IMR-90 (cell line): ENCODE results near the gene OPCML. TPM values are rescaled to one million over a fixed set of nuclear protein-coding genes. Genes with fewer than 3 reads are reported as not detected.

ENCODE experiments used
- ATAC-seq: fragments of 200-7000 bp; cut with Tn5 transposase; 2 replicates; pipeline ENCODE4 v1.9.1; 2020; ENCODE audit warnings: low read depth, mild to moderate bottlenecking, moderate library complexity
- BruUV-seq: library from RNA; stranded (reverse); fragments of 400-500 nt; replicated peaks from 2 replicates; lab custom pipeline; 2021; lab: Mats Ljungman, UMichigan
- CTCF ChIA-PET: fragments of 300-600 bp; formaldehyde crosslinking; extraction: SDS; loops from one replicate; lab custom pipeline; 2021; ENCODE audit warnings: antibody characterized with exemption; lab: Yijun Ruan, JAX
- POLR2A ChIA-PET: fragments of 300-600 bp; sonication (Branson Sonifier 250); formaldehyde crosslinking; loops from one replicate; lab custom pipeline; 2022; ENCODE audit warnings: antibody characterized with exemption; ENCODE audit not compliant: unreplicated experiment; lab: Charles Lee
- DNase-seq: peaks from one replicate; pipeline ENCODE4 v3.0.0; 2013
- H2AFZ ChIP-seq: replicated peaks from 2 replicates; pipeline ENCODE3; 2013; ENCODE audit warnings: low read length, mild to moderate bottlenecking; ENCODE audit not compliant: poor library complexity
- H2AK5ac ChIP-seq: 2 replicates; pipeline ENCODE4 v1.6.1; 2013; ENCODE audit warnings: low read depth, low read length, inconsistent platforms
- H2AK9ac ChIP-seq: replicated peaks from 2 replicates; pipeline ENCODE3; 2013; ENCODE audit warnings: mild to moderate bottlenecking, low read depth, low read length, moderate library complexity; ENCODE audit not compliant: poor library complexity
- H2BK120ac ChIP-seq: 2 replicates; pipeline ENCODE4 v1.6.1; 2013; ENCODE audit warnings: low read depth, low read length, inconsistent platforms
- H2BK15ac ChIP-seq: 3 replicates; pipeline ENCODE4 v1.6.1; 2013; ENCODE audit warnings: low read depth, low read length, inconsistent platforms
- H2BK20ac ChIP-seq: 2 replicates; pipeline ENCODE4 v1.6.1; 2013; ENCODE audit warnings: low read depth, mild to moderate bottlenecking, inconsistent platforms, low read length, moderate library complexity
- H2BK5ac ChIP-seq: 2 replicates; pipeline ENCODE4 v1.6.1; 2013; ENCODE audit warnings: mild to moderate bottlenecking, low read depth, low read length, inconsistent platforms; ENCODE audit not compliant: poor library complexity, severe bottlenecking
- H3K14ac ChIP-seq: replicated peaks from 2 replicates; pipeline ENCODE4 v1.6.1; 2013; ENCODE audit warnings: low read depth, low read length, inconsistent platforms
- H3K18ac ChIP-seq: 2 replicates; pipeline ENCODE4 v1.6.1; 2013; ENCODE audit warnings: low read depth, low read length, control low read depth
- H3K23ac ChIP-seq: 2 replicates; pipeline ENCODE4 v1.6.1; 2013; ENCODE audit warnings: low read depth, low read length, inconsistent platforms
- H3K27ac ChIP-seq: 2 replicates; pipeline ENCODE4 v1.5.1; 2013; ENCODE audit warnings: mild to moderate bottlenecking, control low read depth, low read length; ENCODE audit not compliant: insufficient read depth
- H3K27me3 ChIP-seq: 2 replicates; pipeline ENCODE4 v1.6.1; 2013; ENCODE audit warnings: low read length; ENCODE audit not compliant: control insufficient read depth, insufficient read depth
- H3K36me3 ChIP-seq: 2 replicates; pipeline ENCODE4 v1.6.1; 2013; ENCODE audit warnings: low read length, mixed read lengths; ENCODE audit not compliant: control insufficient read depth, insufficient read depth
- H3K4ac ChIP-seq: 2 replicates; pipeline ENCODE4 v1.6.1; 2013; ENCODE audit warnings: low read depth, low read length, inconsistent platforms
- H3K4me1 ChIP-seq: 2 replicates; pipeline ENCODE4 v1.6.1; 2013; ENCODE audit warnings: low read length, mixed read lengths; ENCODE audit not compliant: control insufficient read depth, insufficient read depth
- H3K4me2 ChIP-seq: 2 replicates; pipeline ENCODE4 v1.6.1; 2013; ENCODE audit warnings: low read depth, mild to moderate bottlenecking, control low read depth, low read length, moderate library complexity
- H3K4me3 ChIP-seq: 2 replicates; pipeline ENCODE4 v1.5.1; 2013; ENCODE audit warnings: low read depth, mild to moderate bottlenecking, control low read depth, low read length, moderate library complexity; ENCODE audit not compliant: insufficient read depth
- H3K56ac ChIP-seq: 2 replicates; pipeline ENCODE4 v1.6.1; 2013; ENCODE audit warnings: low read length, inconsistent platforms; ENCODE audit not compliant: insufficient read depth; ENCODE audit errors: extremely low read depth
- H3K79me1 ChIP-seq, 2 experiments: 2 replicates each; pipeline ENCODE4 v1.6.1; 2013; ENCODE audit warnings: low read length in 2 of 2, inconsistent platforms in 1 of 2, low read depth in 1 of 2
- H3K9ac ChIP-seq: 2 replicates; pipeline ENCODE4 v1.6.1; 2013; ENCODE audit warnings: low read depth, low read length, control low read depth
- H3K9me1 ChIP-seq: 2 replicates; pipeline ENCODE4 v1.6.1; 2013; ENCODE audit warnings: low read length, inconsistent platforms; ENCODE audit not compliant: insufficient read depth
- H3K9me3 ChIP-seq: 2 replicates; pipeline ENCODE4 v1.6.1; 2013; ENCODE audit warnings: low read length; ENCODE audit not compliant: control insufficient read depth, insufficient read depth
- H4K20me1 ChIP-seq: 2 replicates; pipeline ENCODE4 v1.6.1; 2013; ENCODE audit warnings: low read length, inconsistent platforms; ENCODE audit not compliant: insufficient read depth
- H4K5ac ChIP-seq: 2 replicates; pipeline ENCODE4 v1.6.1; 2013; ENCODE audit warnings: mild to moderate bottlenecking, low read depth, low read length, control low read depth
- H4K8ac ChIP-seq, 2 experiments: 2 replicates each; pipeline ENCODE4 v1.6.1; 2013; ENCODE audit warnings: low read depth in 2 of 2, low read length in 2 of 2, control low read depth in 1 of 2, inconsistent platforms in 1 of 2
- H4K91ac ChIP-seq: 2 replicates; pipeline ENCODE4 v1.6.1; 2013; ENCODE audit warnings: low read depth, low read length, inconsistent platforms; ENCODE audit not compliant: insufficient read depth
- BHLHE40 ChIP-seq: fragments of 150-350 bp; IDR thresholded peaks from 2 replicates; pipeline ENCODE4 v1.6.1; 2016; ENCODE audit warnings: mild to moderate bottlenecking, low read depth, low read length
- CEBPB ChIP-seq: IDR thresholded peaks from 2 replicates; pipeline ENCODE4 v1.6.1; 2012; ENCODE audit warnings: low read depth, low read length, improper control_type of control experiment
- CHD1 ChIP-seq: IDR thresholded peaks from 2 replicates; pipeline ENCODE4 v1.6.1; 2012; ENCODE audit warnings: low read depth, low read length, improper control_type of control experiment
- FOS ChIP-seq: fragments of 150-350 bp; IDR thresholded peaks from 2 replicates; pipeline ENCODE4 v1.6.1; 2016; ENCODE audit warnings: low read depth, low read length
- MAFK ChIP-seq: IDR thresholded peaks from 2 replicates; pipeline ENCODE4 v1.6.1; 2012; ENCODE audit warnings: low read depth, low read length, improper control_type of control experiment
- MAZ ChIP-seq: IDR thresholded peaks from 2 replicates; pipeline ENCODE4 v1.6.1; 2012; ENCODE audit warnings: low read depth, mild to moderate bottlenecking, low read length, improper control_type of control experiment, moderate library complexity, borderline replicate concordance
- MXI1 ChIP-seq: IDR thresholded peaks from 2 replicates; pipeline ENCODE4 v1.6.1; 2012; ENCODE audit warnings: low read depth, mild to moderate bottlenecking, low read length, moderate library complexity, borderline replicate concordance
- NFE2L2 ChIP-seq: fragments of 150-350 bp; IDR thresholded peaks from 2 replicates; pipeline ENCODE4 v1.6.1; 2016; ENCODE audit warnings: low read depth, mild to moderate bottlenecking, low read length
- POLR2A ChIP-seq: IDR thresholded peaks from 2 replicates; pipeline ENCODE4 v1.6.1; 2012; ENCODE audit warnings: mild to moderate bottlenecking, low read depth, low read length
- RAD21 ChIP-seq: IDR thresholded peaks from 2 replicates; pipeline ENCODE4 v1.6.1; 2012; ENCODE audit warnings: low read length, improper control_type of control experiment
- RCOR1 ChIP-seq: IDR thresholded peaks from 2 replicates; pipeline ENCODE4 v1.6.1; 2012; ENCODE audit warnings: mild to moderate bottlenecking, low read length, improper control_type of control experiment; ENCODE audit not compliant: insufficient replicate concordance
- RFX5 ChIP-seq: IDR thresholded peaks from 2 replicates; pipeline ENCODE4 v1.8.0; 2012; ENCODE audit warnings: low read depth, mild to moderate bottlenecking, low read length, moderate library complexity
- SMC3 ChIP-seq: fragments of 150-350 bp; IDR thresholded peaks from 2 replicates; pipeline ENCODE4 v1.6.1; 2016; ENCODE audit warnings: low read depth, mild to moderate bottlenecking, antibody characterized with exemption, low read length, moderate library complexity
- WGBS, 2 experiments: methylation state at CpG; one replicate each; pipeline versions ENCODE4 v1.1.5 to v1.1.7; 2013; ENCODE audit warnings: missing lambda C conversion rate in 2 of 2; ENCODE audit not compliant: insufficient read length in 1 of 2; ENCODE audit errors: extremely low coverage in 2 of 2; 5-methylcytosine and 5-hydroxymethylcytosine counted together
- dilution Hi-C: fragments of 300-500 bp; cut with HindIII; formaldehyde crosslinking; loops from one replicate; pipeline ENCODE4 v1.14.3; 2018; ENCODE audit warnings: low sequenced_read_pairs; ENCODE audit not compliant: unreplicated experiment
- in situ Hi-C: fragments of 300-500 bp; cut with MboI; formaldehyde crosslinking; loops from 3 replicates; pipeline ENCODE4 v1.14.3; 2019; ENCODE audit warnings: low sequenced_read_pairs, inconsistent platforms, mixed read lengths
- intact Hi-C: fragments of 100-400 bp; cut with micrococcal nuclease; formaldehyde crosslinking; loops from 2 replicates; pipeline ENCODE4 v1.10.0; 2022
- polyA plus RNA-seq, 3 experiments: library from polyadenylated mRNA; depleted of rRNA; stranded (reverse); fragments of >200 nt; gene quantifications; 2 replicates each; pipeline ENCODE4 v1.2.3, GENCODE V29; 2012; ENCODE audit warnings: low replicate concordance in 1 of 3
- total RNA-seq: library from RNA; depleted of rRNA; stranded (reverse); fragments of >200 nt; gene quantifications from 2 replicates; pipeline ENCODE4 v1.2.3, GENCODE V29; 2012
- TF ChIP-seq, protein P1 (sequence below): fragments of 150-350 bp; IDR thresholded peaks from 2 replicates; pipeline ENCODE4 v1.6.1; 2017; ENCODE audit warnings: mild to moderate bottlenecking, antibody characterized with exemption, low read length, low read depth
- TF ChIP-seq, protein P2 (sequence below): fragments of 150-350 bp; IDR thresholded peaks from 2 replicates; pipeline ENCODE4 v1.6.1; 2016; ENCODE audit warnings: low read depth, mild to moderate bottlenecking, low read length, moderate library complexity, borderline replicate concordance
- TF ChIP-seq, protein P3 (sequence below): conservative IDR thresholded peaks from 2 replicates; pipeline ENCODE4 v1.5.1; 2012; ENCODE audit warnings: mild to moderate bottlenecking, low read depth, low read length, improper control_type of control experiment

Gene OPCML
- total and polyA plus RNA-seq, 2 of the 4 experiments (the other 2 are of a cell fraction) = under 0.01 to 2.6 TPM

DNA sequence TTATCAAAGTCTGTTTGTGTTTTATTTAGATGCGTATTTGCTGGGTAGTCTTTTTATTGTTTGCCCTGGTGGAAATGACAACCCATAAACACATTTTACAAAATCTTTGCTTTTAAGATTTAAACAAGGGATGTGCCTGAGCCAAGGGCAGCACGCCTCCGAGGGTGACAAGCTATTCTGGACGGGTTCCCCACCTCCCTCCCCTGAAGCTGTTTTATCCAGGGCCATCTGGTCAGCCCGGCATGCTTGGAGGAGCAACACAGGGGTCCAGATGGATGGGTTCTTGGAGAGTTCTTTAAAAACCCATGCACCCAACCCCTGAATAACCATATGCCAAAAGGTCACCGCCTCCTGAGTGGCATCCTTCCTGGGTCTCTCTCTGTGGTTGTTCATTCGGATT, 408.9 kb downstream of the OPCML start:
- Histone ChIP-seq H2BK15ac (no peak overlapping the region), H2BK20ac (no peak overlapping the region), H3K4ac (no peak overlapping the region), H3K27ac (no peak overlapping the region), H2AK9ac (no peak overlapping the region), H3K4me3 (no peak overlapping the region), H3K14ac (no peak overlapping the region), H3K4me1 (no peaks in the 10 kb centered on the region), H2AFZ (no peak overlapping the region), H3K27me3 (no peaks in the 10 kb centered on the region), H3K36me3 (no peaks in the 10 kb centered on the region), H3K9ac (no peak overlapping the region), H3K9me3 (peaks cover 20% of the 10 kb centered on the region), H4K20me1 (no peaks in the 10 kb centered on the region), H3K56ac (no peak overlapping the region), H2BK5ac (no peak overlapping the region), H4K5ac (no peak overlapping the region), H3K23ac (no peak overlapping the region), H2AK5ac (no peak overlapping the region), H4K91ac (no peak overlapping the region), H4K8ac (no peak overlapping the region), H3K18ac (no peak overlapping the region), H2BK120ac (no peak overlapping the region), H3K9me1 (no peaks in the 10 kb centered on the region), H3K4me2 (no peak overlapping the region), H3K79me1 (no peaks in the 10 kb centered on the region)
- dilution Hi-C loops (no loop called here), intact Hi-C loops (no loop called here), in situ Hi-C loops (no loop called here)
- BruUV-seq = no TSS peak
- no peak for TF ChIP-seq RCOR1
- no peak for TF ChIP-seq RFX5
- no peak for TF ChIP-seq POLR2A
- no peak for TF ChIP-seq MAZ
- TF ChIP-seq NFE2L2 = no peak
- TF ChIP-seq RAD21 = no peak
- TF ChIP-seq BHLHE40 = no peak
- no peak for TF ChIP-seq SMC3
- TF ChIP-seq MAFK = no peak
- TF ChIP-seq FOS = no peak
- no peak for TF ChIP-seq CHD1
- TF ChIP-seq, protein P1, sequence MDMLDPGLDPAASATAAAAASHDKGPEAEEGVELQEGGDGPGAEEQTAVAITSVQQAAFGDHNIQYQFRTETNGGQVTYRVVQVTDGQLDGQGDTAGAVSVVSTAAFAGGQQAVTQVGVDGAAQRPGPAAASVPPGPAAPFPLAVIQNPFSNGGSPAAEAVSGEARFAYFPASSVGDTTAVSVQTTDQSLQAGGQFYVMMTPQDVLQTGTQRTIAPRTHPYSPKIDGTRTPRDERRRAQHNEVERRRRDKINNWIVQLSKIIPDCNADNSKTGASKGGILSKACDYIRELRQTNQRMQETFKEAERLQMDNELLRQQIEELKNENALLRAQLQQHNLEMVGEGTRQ = no peak
- TF ChIP-seq, protein P2, sequence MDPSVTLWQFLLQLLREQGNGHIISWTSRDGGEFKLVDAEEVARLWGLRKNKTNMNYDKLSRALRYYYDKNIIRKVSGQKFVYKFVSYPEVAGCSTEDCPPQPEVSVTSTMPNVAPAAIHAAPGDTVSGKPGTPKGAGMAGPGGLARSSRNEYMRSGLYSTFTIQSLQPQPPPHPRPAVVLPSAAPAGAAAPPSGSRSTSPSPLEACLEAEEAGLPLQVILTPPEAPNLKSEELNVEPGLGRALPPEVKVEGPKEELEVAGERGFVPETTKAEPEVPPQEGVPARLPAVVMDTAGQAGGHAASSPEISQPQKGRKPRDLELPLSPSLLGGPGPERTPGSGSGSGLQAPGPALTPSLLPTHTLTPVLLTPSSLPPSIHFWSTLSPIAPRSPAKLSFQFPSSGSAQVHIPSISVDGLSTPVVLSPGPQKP = no peak
- TF ChIP-seq, protein P3, sequence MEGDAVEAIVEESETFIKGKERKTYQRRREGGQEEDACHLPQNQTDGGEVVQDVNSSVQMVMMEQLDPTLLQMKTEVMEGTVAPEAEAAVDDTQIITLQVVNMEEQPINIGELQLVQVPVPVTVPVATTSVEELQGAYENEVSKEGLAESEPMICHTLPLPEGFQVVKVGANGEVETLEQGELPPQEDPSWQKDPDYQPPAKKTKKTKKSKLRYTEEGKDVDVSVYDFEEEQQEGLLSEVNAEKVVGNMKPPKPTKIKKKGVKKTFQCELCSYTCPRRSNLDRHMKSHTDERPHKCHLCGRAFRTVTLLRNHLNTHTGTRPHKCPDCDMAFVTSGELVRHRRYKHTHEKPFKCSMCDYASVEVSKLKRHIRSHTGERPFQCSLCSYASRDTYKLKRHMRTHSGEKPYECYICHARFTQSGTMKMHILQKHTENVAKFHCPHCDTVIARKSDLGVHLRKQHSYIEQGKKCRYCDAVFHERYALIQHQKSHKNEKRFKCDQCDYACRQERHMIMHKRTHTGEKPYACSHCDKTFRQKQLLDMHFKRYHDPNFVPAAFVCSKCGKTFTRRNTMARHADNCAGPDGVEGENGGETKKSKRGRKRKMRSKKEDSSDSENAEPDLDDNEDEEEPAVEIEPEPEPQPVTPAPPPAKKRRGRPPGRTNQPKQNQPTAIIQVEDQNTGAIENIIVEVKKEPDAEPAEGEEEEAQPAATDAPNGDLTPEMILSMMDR = no peak
- no peak for TF ChIP-seq CEBPB
- no peak for TF ChIP-seq MXI1
- ChIA-PET CTCF (no interaction called here), POLR2A (no interaction called here)
- ATAC-seq = no peak
- no peak for DNase-seq
- no CpG with 5 or more reads among the region's 7 CpGs for WGBS, 2 experiments
